RWPE2 (cell line): ENCODE measurements around the gene PAMR1.
A peak's percentile ranks its signal among the peaks of the same experiment; 100 is the strongest.

Experiments
- ATAC-seq: fragments of 200-7000 bp; cut with Tn5 transposase; 3 replicates; pipeline ENCODE4 v1.9.1; 2021; ENCODE audit warnings: low read depth
- DNase-seq: peaks from one replicate; pipeline ENCODE4 v3.0.0-alpha.2; 2020; ENCODE audit warnings: low spot score
- H3K27ac ChIP-seq: fragments of 450-650 bp; 2 replicates; pipeline ENCODE4 v1.5.1; 2017; ENCODE audit warnings: mild to moderate bottlenecking; ENCODE audit not compliant: poor library complexity, severe bottlenecking
- H3K27me3 ChIP-seq: fragments of 250-450 bp; sonication (Bioruptor Pico); 2 replicates; pipeline ENCODE4 v1.5.1; 2021; ENCODE audit warnings: mild to moderate bottlenecking, moderate library complexity; ENCODE audit not compliant: insufficient read depth, poor library complexity, severe bottlenecking
- H3K36me3 ChIP-seq: fragments of 250-450 bp; sonication (Bioruptor Pico); 2 replicates; pipeline ENCODE4 v1.5.1; 2020; ENCODE audit warnings: low read depth, mild to moderate bottlenecking, moderate library complexity
- H3K4me1 ChIP-seq: fragments of 250-450 bp; sonication (Bioruptor Pico); 2 replicates; pipeline ENCODE4 v1.5.1; 2021; ENCODE audit warnings: mild to moderate bottlenecking, moderate library complexity; ENCODE audit not compliant: insufficient read depth, poor library complexity, severe bottlenecking
- H3K4me3 ChIP-seq: fragments of 250-450 bp; sonication (Bioruptor Pico); 2 replicates; pipeline ENCODE4 v1.5.1; 2021; ENCODE audit warnings: mild to moderate bottlenecking, moderate library complexity; ENCODE audit not compliant: severe bottlenecking
- H3K9me3 ChIP-seq: fragments of 250-450 bp; sonication (Bioruptor Pico); 2 replicates; pipeline ENCODE4 v1.5.1; 2021; ENCODE audit warnings: mild to moderate bottlenecking, moderate library complexity; ENCODE audit not compliant: severe bottlenecking
- CTCF ChIP-seq: fragments of 450-650 bp; IDR thresholded peaks from one replicate; pipeline ENCODE4 v1.5.1; 2017; ENCODE audit warnings: mild to moderate bottlenecking, moderate library complexity; ENCODE audit not compliant: poor library complexity, severe bottlenecking

PAMR1 gene

GRCh38 chr11:35466058-35466457, 59.4 kb downstream of the PAMR1 start:
- no peak for TF ChIP-seq CTCF
- ATAC-seq = no peak
- no peaks in the 10 kb centered on the region for H3K4me1 ChIP-seq
- H3K4me3 ChIP-seq = no peak overlapping the region
- H3K9me3 ChIP-seq = no peaks in the 10 kb centered on the region
- H3K27ac ChIP-seq = no peak overlapping the region
- H3K36me3 ChIP-seq = no peaks in the 10 kb centered on the region
- DNase-seq = no peak
- H3K27me3 ChIP-seq = no peaks in the 10 kb centered on the region

- Histone ChIP-seq H3K9me3 (no peaks in the 10 kb centered on the region), H3K27ac (no peak overlapping the region), H3K4me1 (no peaks in the 10 kb centered on the region), H3K27me3 (no peaks in the 10 kb centered on the region), H3K4me3 (no peak overlapping the region), H3K36me3 (no peaks in the 10 kb centered on the region)
- no peak for DNase-seq
- peak; percentile 76 for ATAC-seq
- TF ChIP-seq CTCF = peak; percentile 60
These were observed 61.1 kb downstream of the PAMR1 start for GRCh38 chr11:35464308-35464707.

- Histone ChIP-seq H3K36me3 (no peaks in the 10 kb centered on the region), H3K4me1 (no peaks in the 10 kb centered on the region), H3K27me3 (no peaks in the 10 kb centered on the region), H3K27ac (no peak overlapping the region), H3K4me3 (no peak overlapping the region), H3K9me3 (no peaks in the 10 kb centered on the region)
- TF ChIP-seq CTCF = no peak
- ATAC-seq (no peak), DNase-seq (no peak)
These were observed 62.1 kb downstream of the PAMR1 start for GRCh38 chr11:35463331-35463751.

DNA sequence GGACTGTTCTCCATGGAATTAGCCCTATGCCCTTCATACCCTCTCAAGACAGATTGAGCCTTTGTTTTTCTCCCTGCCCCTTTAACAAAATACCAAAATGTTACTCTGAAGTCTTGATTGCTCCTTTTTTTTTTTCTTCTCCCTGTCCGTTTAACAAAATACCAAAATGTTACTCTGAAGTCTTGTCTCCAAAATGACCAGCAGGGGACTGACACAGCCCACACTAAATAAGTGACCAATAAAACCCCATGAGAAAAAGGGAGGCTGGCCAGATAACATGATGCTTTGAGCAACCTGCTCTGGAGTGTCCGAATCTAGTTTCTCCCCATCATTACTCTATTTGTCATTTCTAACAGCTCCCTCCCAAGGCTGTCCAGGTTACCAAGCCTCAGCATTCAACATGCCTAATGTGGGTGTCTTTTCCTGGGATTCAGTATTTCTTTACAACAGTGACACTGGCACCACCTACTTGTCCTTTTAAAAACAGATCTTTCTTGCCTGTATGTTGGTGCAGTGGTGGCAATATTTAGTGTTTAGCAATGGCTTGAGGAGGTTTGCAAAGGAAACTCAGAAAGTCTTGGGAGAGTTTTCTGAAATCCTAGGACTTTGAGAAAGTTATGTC, 63.4 kb downstream of the PAMR1 start:
- H3K4me1 ChIP-seq = no peaks in the 10 kb centered on the region
- no peaks in the 10 kb centered on the region for H3K9me3 ChIP-seq
- H3K27ac ChIP-seq = no peak overlapping the region
- DNase-seq (no peak), ATAC-seq (no peak)
- peak; percentile 7 for TF ChIP-seq CTCF
- no peaks in the 10 kb centered on the region for H3K27me3 ChIP-seq
- no peak overlapping the region for H3K4me3 ChIP-seq
- no peaks in the 10 kb centered on the region for H3K36me3 ChIP-seq

GRCh38 chr11:35459489-35459888, 65.9 kb downstream of the PAMR1 start:
- Histone ChIP-seq H3K9me3 (no peaks in the 10 kb centered on the region), H3K27me3 (peaks cover 2% of the 10 kb centered on the region), H3K27ac (no peak overlapping the region), H3K36me3 (no peaks in the 10 kb centered on the region), H3K4me1 (no peaks in the 10 kb centered on the region), H3K4me3 (no peak overlapping the region)
- no peak for ATAC-seq
- no peak for DNase-seq
- TF ChIP-seq CTCF = no peak
